Measurements from ENCODE around the gene DNAH3. TPM values are rescaled to one million over a fixed set of nuclear protein-coding genes. Genes with fewer than 3 reads are reported as not detected.

DNAH3 gene
- total RNA-seq, 1 experiment from 2014 or later, result 0.57 TPM

DNA sequence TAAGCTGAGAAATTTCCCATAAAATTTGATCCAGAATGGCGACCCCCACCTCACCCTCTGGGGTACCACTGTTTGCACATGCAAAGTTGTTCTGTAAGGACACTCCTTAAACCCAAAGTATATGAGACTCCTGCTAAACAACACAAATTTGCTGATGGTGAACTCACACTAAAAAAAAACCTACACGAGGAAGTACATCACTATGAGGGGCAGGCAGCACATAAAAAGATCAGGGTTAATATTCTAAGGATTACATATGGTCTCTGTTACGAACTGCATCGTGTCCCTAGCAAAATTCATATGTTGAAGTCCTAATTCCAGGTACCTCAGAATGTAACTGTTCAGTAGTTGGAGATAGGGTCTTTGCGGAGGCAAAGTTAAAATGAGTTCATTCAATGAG lies 189.7 kb downstream of the DNAH3 start (continued):
- TF ChIP-seq, protein P1, sequence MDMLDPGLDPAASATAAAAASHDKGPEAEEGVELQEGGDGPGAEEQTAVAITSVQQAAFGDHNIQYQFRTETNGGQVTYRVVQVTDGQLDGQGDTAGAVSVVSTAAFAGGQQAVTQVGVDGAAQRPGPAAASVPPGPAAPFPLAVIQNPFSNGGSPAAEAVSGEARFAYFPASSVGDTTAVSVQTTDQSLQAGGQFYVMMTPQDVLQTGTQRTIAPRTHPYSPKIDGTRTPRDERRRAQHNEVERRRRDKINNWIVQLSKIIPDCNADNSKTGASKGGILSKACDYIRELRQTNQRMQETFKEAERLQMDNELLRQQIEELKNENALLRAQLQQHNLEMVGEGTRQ (CRISPR knock-in tag; IDR thresholded peaks at IDR 0.05), result no peak

DNA sequence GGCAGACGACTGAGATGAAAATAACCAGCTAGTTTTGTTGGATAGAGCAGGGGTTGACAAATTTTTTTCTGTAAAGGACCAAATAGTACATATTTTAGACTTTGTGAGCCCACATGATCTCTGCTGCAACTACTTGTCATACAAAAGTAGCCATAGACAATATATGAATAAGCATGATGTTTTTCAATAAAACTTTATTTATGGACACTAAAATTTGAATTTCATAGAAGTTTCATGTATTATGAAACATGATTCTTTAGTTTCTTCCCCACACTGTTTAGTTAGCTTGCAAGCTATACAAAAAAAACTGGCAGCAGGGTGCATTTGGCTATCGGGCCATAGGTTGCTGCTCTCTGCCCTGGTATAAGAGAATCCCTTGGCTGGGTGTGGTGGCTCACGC lies 193.5 kb downstream of the DNAH3 start:
- no peak overlapping the region for H3K4me3 Mint-ChIP-seq
- no peak for ATAC-seq
- no peak for DNase-seq (ENCODE audit: low spot score)
- TF ChIP-seq, protein P2, sequence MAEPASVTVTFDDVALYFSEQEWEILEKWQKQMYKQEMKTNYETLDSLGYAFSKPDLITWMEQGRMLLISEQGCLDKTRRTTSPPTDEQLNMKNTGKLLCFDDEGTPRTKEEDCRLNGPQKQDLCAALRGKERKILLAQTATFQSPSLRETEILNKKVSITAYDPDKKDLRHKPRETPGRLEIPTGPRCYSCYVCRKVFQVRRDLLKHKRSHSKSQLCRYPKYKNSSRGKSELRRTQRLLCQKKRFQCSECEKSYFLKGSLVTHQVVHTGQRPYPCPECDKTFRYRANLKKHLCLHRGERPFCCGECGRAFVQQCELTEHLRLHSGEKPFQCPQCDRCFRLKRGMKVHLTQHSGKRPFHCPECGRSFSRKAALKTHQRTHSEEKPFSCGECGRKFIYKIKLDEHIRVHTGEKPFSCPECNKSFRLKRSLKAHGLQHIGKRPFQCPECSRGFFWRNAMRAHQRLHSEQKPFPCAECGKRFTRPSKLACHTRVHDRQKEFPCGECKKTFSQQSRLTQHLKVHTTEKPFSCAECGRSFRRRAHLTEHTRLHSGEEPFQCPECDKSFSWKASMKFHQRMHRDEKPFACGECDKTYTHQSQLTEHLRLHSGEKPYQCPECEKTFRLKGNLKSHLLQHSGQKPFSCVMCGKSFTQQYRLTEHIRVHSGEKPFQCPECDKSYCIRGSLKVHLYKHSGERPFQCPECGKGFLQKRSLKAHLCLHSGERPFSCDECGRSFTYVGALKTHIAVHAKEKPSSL (CRISPR knock-in tag; conservative IDR thresholded peaks at IDR 0.05), result no peak
- TF ChIP-seq MXD4 (CRISPR knock-in tag; IDR thresholded peaks at IDR 0.05; ENCODE audit: borderline replicate concordance), result no peak
- TF ChIP-seq, protein P3, sequence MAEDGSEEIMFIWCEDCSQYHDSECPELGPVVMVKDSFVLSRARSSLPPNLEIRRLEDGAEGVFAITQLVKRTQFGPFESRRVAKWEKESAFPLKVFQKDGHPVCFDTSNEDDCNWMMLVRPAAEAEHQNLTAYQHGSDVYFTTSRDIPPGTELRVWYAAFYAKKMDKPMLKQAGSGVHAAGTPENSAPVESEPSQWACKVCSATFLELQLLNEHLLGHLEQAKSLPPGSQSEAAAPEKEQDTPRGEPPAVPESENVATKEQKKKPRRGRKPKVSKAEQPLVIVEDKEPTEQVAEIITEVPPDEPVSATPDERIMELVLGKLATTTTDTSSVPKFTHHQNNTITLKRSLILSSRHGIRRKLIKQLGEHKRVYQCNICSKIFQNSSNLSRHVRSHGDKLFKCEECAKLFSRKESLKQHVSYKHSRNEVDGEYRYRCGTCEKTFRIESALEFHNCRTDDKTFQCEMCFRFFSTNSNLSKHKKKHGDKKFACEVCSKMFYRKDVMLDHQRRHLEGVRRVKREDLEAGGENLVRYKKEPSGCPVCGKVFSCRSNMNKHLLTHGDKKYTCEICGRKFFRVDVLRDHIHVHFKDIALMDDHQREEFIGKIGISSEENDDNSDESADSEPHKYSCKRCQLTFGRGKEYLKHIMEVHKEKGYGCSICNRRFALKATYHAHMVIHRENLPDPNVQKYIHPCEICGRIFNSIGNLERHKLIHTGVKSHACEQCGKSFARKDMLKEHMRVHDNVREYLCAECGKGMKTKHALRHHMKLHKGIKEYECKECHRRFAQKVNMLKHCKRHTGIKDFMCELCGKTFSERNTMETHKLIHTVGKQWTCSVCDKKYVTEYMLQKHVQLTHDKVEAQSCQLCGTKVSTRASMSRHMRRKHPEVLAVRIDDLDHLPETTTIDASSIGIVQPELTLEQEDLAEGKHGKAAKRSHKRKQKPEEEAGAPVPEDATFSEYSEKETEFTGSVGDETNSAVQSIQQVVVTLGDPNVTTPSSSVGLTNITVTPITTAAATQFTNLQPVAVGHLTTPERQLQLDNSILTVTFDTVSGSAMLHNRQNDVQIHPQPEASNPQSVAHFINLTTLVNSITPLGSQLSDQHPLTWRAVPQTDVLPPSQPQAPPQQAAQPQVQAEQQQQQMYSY (CRISPR knock-in tag; IDR thresholded peaks at IDR 0.05), result no peak
- H3K27ac Mint-ChIP-seq, result peak overlapping the region; percentile 15; the same call in 1 of the 2 replicates
- no peaks in the 10 kb centered on the region for H3K27me3 Mint-ChIP-seq (ENCODE audit: low read depth)
- CTCF ChIA-PET, result interaction anchor here (0.6 kb wide), 1 partner anchor 1007 kb away, joined by 3 read pairs; no protein-coding TSS in a partner anchor
- H3K9me3 Mint-ChIP-seq, result no peaks in the 10 kb centered on the region
- POLR2A ChIA-PET, result interaction anchor here (0.7 kb wide), 1 partner anchor 68 kb away, joined by 5 read pairs; no protein-coding TSS in a partner anchor
- H3K4me1 Mint-ChIP-seq, result peaks cover 10% of the 10 kb centered on the region
- H3K36me3 Mint-ChIP-seq, result no peaks in the 10 kb centered on the region

DNA sequence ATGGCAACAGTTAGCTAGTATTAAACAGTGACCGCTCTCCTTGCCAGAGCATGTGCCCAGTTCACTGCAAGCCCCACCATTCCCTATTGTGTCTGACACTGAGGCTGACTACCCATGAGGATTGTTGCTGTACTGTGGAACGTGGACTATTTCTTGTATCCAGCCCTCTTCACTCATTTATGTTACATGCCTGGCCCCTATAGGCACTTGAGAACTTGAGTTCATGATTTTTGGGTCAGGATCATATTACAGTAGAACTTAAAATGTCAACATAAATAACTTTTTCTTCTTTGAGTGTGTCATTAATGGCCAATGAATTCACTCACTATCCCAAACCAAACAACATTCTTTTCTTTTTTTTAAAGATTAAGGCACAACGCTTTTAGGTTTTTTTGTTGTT lies 194.3 kb downstream of the DNAH3 start:
- DNase-seq (ENCODE audit: low spot score) (no peak), ATAC-seq (no peak)
- Mint-ChIP-seq H3K4me1 (peaks cover 12% of the 10 kb centered on the region), H3K36me3 (no peaks in the 10 kb centered on the region), H3K4me3 (no peak overlapping the region), H3K27ac (no peak overlapping the region), H3K27me3 (ENCODE audit: low read depth) (no peaks in the 10 kb centered on the region), H3K9me3 (no peaks in the 10 kb centered on the region)
- CTCF ChIA-PET, result no interaction called here
- POLR2A ChIA-PET, result no interaction called here
- no peak for TF ChIP-seq FOXP1 (CRISPR knock-in tag; IDR thresholded peaks at IDR 0.05; ENCODE audit: borderline replicate concordance)
- TF ChIP-seq RELA (CRISPR knock-in tag; IDR thresholded peaks at IDR 0.05; ENCODE audit: borderline replicate concordance), result no peak
- no peak for TF ChIP-seq ESRRA (CRISPR knock-in tag; IDR thresholded peaks at IDR 0.05; ENCODE audit: borderline replicate concordance)
- no peak for TF ChIP-seq PRRX2 (CRISPR knock-in tag; IDR thresholded peaks at IDR 0.05)
- TF ChIP-seq, protein P4, sequence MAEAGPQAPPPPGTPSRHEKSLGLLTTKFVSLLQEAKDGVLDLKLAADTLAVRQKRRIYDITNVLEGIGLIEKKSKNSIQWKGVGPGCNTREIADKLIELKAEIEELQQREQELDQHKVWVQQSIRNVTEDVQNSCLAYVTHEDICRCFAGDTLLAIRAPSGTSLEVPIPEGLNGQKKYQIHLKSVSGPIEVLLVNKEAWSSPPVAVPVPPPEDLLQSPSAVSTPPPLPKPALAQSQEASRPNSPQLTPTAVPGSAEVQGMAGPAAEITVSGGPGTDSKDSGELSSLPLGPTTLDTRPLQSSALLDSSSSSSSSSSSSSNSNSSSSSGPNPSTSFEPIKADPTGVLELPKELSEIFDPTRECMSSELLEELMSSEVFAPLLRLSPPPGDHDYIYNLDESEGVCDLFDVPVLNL (CRISPR knock-in tag; IDR thresholded peaks at IDR 0.05; ENCODE audit: borderline replicate concordance, low read depth), result no peak

DNA sequence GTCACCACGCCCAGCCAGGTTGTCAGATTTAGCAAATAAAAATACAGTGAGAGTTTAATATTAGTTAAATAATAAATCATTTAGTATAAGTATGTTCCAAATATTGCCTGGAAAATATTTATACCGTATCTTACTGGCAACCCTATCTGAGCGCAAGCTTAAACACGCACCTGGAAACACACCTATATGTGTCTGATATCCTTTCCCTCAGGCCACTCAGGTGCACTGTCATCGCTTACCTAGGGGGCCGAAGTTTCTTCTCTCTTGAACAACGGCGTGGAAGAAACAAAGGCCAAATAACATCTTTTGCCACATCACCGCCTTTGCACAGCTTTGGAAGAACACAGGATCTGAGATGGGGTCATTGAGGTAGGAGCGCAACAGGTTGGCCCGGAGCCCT lies 196.1 kb downstream of the DNAH3 start:
- no peaks in the 10 kb centered on the region for H3K9me3 Mint-ChIP-seq
- CTCF ChIA-PET, result interaction anchor here (0.7 to 1.5 kb wide), 2 partner anchors 47 to 101 kb away, joined by 3 to 4 read pairs; no protein-coding TSS in a partner anchor
- no peak overlapping the region for H3K4me3 Mint-ChIP-seq
- H3K27ac Mint-ChIP-seq, result no peak overlapping the region
- no peak for ATAC-seq
- H3K4me1 Mint-ChIP-seq, result peaks cover 8% of the 10 kb centered on the region
- no peak for DNase-seq (ENCODE audit: low spot score)
- POLR2A ChIA-PET, result no interaction called here
- H3K27me3 Mint-ChIP-seq (ENCODE audit: low read depth), result no peaks in the 10 kb centered on the region
- no peaks in the 10 kb centered on the region for H3K36me3 Mint-ChIP-seq
- TF ChIP-seq ZNF317 (CRISPR knock-in tag; IDR thresholded peaks at IDR 0.05; ENCODE audit: borderline replicate concordance, low read depth) (no peak), ZNF671 (CRISPR knock-in tag; IDR thresholded peaks at IDR 0.05) (no peak)
- TF ChIP-seq, protein P5, sequence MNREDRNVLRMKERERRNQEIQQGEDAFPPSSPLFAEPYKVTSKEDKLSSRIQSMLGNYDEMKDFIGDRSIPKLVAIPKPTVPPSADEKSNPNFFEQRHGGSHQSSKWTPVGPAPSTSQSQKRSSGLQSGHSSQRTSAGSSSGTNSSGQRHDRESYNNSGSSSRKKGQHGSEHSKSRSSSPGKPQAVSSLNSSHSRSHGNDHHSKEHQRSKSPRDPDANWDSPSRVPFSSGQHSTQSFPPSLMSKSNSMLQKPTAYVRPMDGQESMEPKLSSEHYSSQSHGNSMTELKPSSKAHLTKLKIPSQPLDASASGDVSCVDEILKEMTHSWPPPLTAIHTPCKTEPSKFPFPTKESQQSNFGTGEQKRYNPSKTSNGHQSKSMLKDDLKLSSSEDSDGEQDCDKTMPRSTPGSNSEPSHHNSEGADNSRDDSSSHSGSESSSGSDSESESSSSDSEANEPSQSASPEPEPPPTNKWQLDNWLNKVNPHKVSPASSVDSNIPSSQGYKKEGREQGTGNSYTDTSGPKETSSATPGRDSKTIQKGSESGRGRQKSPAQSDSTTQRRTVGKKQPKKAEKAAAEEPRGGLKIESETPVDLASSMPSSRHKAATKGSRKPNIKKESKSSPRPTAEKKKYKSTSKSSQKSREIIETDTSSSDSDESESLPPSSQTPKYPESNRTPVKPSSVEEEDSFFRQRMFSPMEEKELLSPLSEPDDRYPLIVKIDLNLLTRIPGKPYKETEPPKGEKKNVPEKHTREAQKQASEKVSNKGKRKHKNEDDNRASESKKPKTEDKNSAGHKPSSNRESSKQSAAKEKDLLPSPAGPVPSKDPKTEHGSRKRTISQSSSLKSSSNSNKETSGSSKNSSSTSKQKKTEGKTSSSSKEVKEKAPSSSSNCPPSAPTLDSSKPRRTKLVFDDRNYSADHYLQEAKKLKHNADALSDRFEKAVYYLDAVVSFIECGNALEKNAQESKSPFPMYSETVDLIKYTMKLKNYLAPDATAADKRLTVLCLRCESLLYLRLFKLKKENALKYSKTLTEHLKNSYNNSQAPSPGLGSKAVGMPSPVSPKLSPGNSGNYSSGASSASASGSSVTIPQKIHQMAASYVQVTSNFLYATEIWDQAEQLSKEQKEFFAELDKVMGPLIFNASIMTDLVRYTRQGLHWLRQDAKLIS (CRISPR knock-in tag; IDR thresholded peaks at IDR 0.05; ENCODE audit: borderline replicate concordance), result no peak
- TF ChIP-seq, protein P6, sequence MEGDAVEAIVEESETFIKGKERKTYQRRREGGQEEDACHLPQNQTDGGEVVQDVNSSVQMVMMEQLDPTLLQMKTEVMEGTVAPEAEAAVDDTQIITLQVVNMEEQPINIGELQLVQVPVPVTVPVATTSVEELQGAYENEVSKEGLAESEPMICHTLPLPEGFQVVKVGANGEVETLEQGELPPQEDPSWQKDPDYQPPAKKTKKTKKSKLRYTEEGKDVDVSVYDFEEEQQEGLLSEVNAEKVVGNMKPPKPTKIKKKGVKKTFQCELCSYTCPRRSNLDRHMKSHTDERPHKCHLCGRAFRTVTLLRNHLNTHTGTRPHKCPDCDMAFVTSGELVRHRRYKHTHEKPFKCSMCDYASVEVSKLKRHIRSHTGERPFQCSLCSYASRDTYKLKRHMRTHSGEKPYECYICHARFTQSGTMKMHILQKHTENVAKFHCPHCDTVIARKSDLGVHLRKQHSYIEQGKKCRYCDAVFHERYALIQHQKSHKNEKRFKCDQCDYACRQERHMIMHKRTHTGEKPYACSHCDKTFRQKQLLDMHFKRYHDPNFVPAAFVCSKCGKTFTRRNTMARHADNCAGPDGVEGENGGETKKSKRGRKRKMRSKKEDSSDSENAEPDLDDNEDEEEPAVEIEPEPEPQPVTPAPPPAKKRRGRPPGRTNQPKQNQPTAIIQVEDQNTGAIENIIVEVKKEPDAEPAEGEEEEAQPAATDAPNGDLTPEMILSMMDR (IDR thresholded peaks at IDR 0.05), result no peak
- TF ChIP-seq, protein P7, sequence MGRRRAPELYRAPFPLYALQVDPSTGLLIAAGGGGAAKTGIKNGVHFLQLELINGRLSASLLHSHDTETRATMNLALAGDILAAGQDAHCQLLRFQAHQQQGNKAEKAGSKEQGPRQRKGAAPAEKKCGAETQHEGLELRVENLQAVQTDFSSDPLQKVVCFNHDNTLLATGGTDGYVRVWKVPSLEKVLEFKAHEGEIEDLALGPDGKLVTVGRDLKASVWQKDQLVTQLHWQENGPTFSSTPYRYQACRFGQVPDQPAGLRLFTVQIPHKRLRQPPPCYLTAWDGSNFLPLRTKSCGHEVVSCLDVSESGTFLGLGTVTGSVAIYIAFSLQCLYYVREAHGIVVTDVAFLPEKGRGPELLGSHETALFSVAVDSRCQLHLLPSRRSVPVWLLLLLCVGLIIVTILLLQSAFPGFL (CRISPR knock-in tag; IDR thresholded peaks at IDR 0.05; ENCODE audit: borderline replicate concordance), result no peak
